Calu3 (cell line): ENCODE measurements around the gene BRI3. TPM values are rescaled to one million over a fixed set of nuclear protein-coding genes. Genes with fewer than 3 reads are reported as not detected.

ENCODE experiments used
- BruUV-seq: library from RNA; stranded (reverse); fragments of 400-500 nt; replicated peaks from 2 replicates; lab custom pipeline; 2021; lab: Mats Ljungman, UMichigan
- CTCF ChIA-PET: fragments of 300-600 bp; sonication (Branson Sonifier 250); formaldehyde crosslinking; loops from one replicate; lab custom pipeline; 2022; ENCODE audit warnings: antibody characterized with exemption; lab: Charles Lee
- DNase-seq: peaks from one replicate; pipeline ENCODE4 v3.0.0; 2022
- H3K27ac Mint-ChIP-seq: one replicate; pipeline ENCODE4 v1.8.0; 2022; ENCODE audit warnings: mixed read lengths; ENCODE audit not compliant: unreplicated experiment
- H3K27me3 Mint-ChIP-seq: one replicate; pipeline ENCODE4 v1.8.0; 2022; ENCODE audit warnings: mixed read lengths; ENCODE audit not compliant: unreplicated experiment
- H3K36me3 Mint-ChIP-seq: one replicate; pipeline ENCODE4 v1.8.0; 2022; ENCODE audit warnings: mild to moderate bottlenecking, moderate library complexity, mixed read lengths; ENCODE audit not compliant: insufficient read depth, unreplicated experiment
- H3K4me1 Mint-ChIP-seq: one replicate; pipeline ENCODE4 v1.8.0; 2022; ENCODE audit warnings: mild to moderate bottlenecking, low read depth, mixed read lengths; ENCODE audit not compliant: unreplicated experiment
- H3K4me3 Mint-ChIP-seq: one replicate; pipeline ENCODE4 v1.8.0; 2022; ENCODE audit warnings: mild to moderate bottlenecking, low read depth, moderate library complexity, mixed read lengths; ENCODE audit not compliant: unreplicated experiment
- H3K9me3 Mint-ChIP-seq: one replicate; pipeline ENCODE4 v1.8.0; 2022; ENCODE audit warnings: low read depth, mixed read lengths; ENCODE audit not compliant: unreplicated experiment
- CTCF ChIP-seq: fragments of 200-600 bp; IDR thresholded peaks from one replicate; pipeline ENCODE4 v1.8.0; 2022; ENCODE audit warnings: antibody characterized with exemption; ENCODE audit not compliant: unreplicated experiment
- intact Hi-C: fragments of 100-400 bp; cut with micrococcal nuclease; formaldehyde crosslinking; loops from one replicate; pipeline ENCODE4 v1.10.0; 2022; ENCODE audit not compliant: unreplicated experiment
- total RNA-seq: library from RNA; stranded (reverse); gene quantifications from 2 replicates; pipeline ENCODE4 v1.2.3, GENCODE V29; 2022

The BRI3 gene
- total RNA-seq, 1 experiment from 2014 or later: 101 TPM

GRCh38 chr7:98285157-98286092 lies 3.9 kb downstream of the BRI3 start:
- H3K4me1 Mint-ChIP-seq: peaks cover 25% of the 10 kb centered on the region
- CTCF ChIA-PET: interaction anchor here (0.5 to 1.0 kb wide), 2 partner anchors 73 to 788 kb away, joined by 3 read pairs; no protein-coding TSS in a partner anchor
- peak overlapping the region; percentile 91 for H3K4me3 Mint-ChIP-seq
- no peaks in the 10 kb centered on the region for H3K9me3 Mint-ChIP-seq
- no TSS peak for BruUV-seq
- peaks cover 79% of the 10 kb centered on the region for H3K36me3 Mint-ChIP-seq
- peak overlapping the region; percentile 91 for H3K27ac Mint-ChIP-seq
- H3K27me3 Mint-ChIP-seq: no peaks in the 10 kb centered on the region
- DNase-seq: no peak
- no peak for TF ChIP-seq CTCF
- intact Hi-C loops: loop anchor here (10.0 kb wide), 1 partner anchor 69 kb away; no protein-coding TSS in a partner anchor

- H3K27ac Mint-ChIP-seq: peak overlapping the region; percentile 77
- peak overlapping the region; percentile 91 for H3K4me3 Mint-ChIP-seq
- no peaks in the 10 kb centered on the region for H3K27me3 Mint-ChIP-seq
- H3K9me3 Mint-ChIP-seq: no peaks in the 10 kb centered on the region
- TF ChIP-seq CTCF: no peak
- BruUV-seq: no TSS peak
- peaks cover 82% of the 10 kb centered on the region for H3K36me3 Mint-ChIP-seq
- H3K4me1 Mint-ChIP-seq: peaks cover 25% of the 10 kb centered on the region
- intact Hi-C loops: loop anchor here (10.0 kb wide), 1 partner anchor 69 kb away; no protein-coding TSS in a partner anchor
- CTCF ChIA-PET: interaction anchor here (0.6 kb wide), 1 partner anchor 32 kb away, joined by 9 read pairs; no protein-coding TSS in a partner anchor
- peak; percentile 45 for DNase-seq
Observed at GRCh38 chr7:98286093-98286539, 4.6 kb downstream of the BRI3 start.

- Mint-ChIP-seq H3K36me3 (peaks cover 89% of the 10 kb centered on the region), H3K9me3 (no peaks in the 10 kb centered on the region), H3K27ac (peak overlapping the region; percentile 77), H3K4me3 (peak overlapping the region; percentile 91), H3K4me1 (peaks cover 25% of the 10 kb centered on the region), H3K27me3 (no peaks in the 10 kb centered on the region)
- BruUV-seq: no TSS peak
- intact Hi-C loops: loop anchor here (10.0 kb wide), 1 partner anchor 68 kb away; no protein-coding TSS in a partner anchor
- TF ChIP-seq CTCF: no peak
- no peak for DNase-seq
- CTCF ChIA-PET: interaction anchor here (0.6 kb wide), 1 partner anchor 33 kb away, joined by 9 read pairs; no protein-coding TSS in a partner anchor
Observed at GRCh38 chr7:98286701-98287485, 5.4 kb downstream of the BRI3 start.

GRCh38 chr7:98287486-98287959 lies 6.0 kb downstream of the BRI3 start:
- peak overlapping the region; percentile 34 for H3K4me3 Mint-ChIP-seq
- CTCF ChIA-PET: no interaction called here
- peak; percentile 62 for DNase-seq
- H3K4me1 Mint-ChIP-seq: peaks cover 25% of the 10 kb centered on the region
- TF ChIP-seq CTCF: no peak
- no TSS peak for BruUV-seq
- H3K27me3 Mint-ChIP-seq: no peaks in the 10 kb centered on the region
- intact Hi-C loops: loop anchor here (10.0 kb wide), 1 partner anchor 67 kb away; no protein-coding TSS in a partner anchor
- H3K9me3 Mint-ChIP-seq: no peaks in the 10 kb centered on the region
- H3K27ac Mint-ChIP-seq: peak overlapping the region; percentile 42
- peaks cover 89% of the 10 kb centered on the region for H3K36me3 Mint-ChIP-seq
